ENCODE data around the gene PSMB9.

DNA sequence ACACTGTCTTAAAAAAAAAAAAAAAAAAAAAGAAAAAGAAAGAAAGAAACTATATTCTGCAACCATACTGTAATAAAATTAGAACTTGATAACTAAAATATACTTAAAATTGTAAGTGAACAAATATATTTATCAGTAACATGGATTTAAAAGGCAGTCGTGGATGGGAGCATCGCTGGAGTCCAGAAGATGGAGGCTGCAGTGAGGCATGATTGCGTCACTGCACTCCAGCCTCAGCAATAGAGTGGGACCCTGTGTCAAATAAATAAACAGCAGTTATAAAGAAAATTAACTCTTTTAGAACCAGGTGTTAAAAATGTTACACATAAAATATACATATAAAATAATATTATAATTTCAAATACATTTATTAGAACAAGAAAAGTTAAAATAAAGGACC, 8.7 kb downstream of the PSMB9 start:
- TF ChIP-seq SUZ12 (IDR thresholded peaks at IDR 0.05; ENCODE audit: extremely low read depth, insufficient read depth, insufficient read length) (no peak), YY1 (IDR thresholded peaks at IDR 0.05; ENCODE audit: insufficient read depth, insufficient read length) (no peak)
